Mesothelial cell of epicardium (in vitro differentiated cells): ENCODE results near the gene TMEM51. TPM values are rescaled to one million over a fixed set of nuclear protein-coding genes. Genes with fewer than 3 reads are reported as not detected.

Experiments
- DNase-seq, 2 experiments: peaks; one replicate each; pipeline ENCODE4 v3.0.0; 2021; ENCODE audit warnings: low spot score in 2 of 2; ENCODE audit not compliant: unreplicated experiment in 2 of 2
- H3K27ac Mint-ChIP-seq: 2 replicates; pipeline ENCODE4 v1.8.0; 2021; ENCODE audit warnings: mixed read lengths
- H3K27me3 Mint-ChIP-seq: 2 replicates; pipeline ENCODE4 v1.8.0; 2021; ENCODE audit warnings: low read depth, mixed read lengths
- H3K36me3 Mint-ChIP-seq: 2 replicates; pipeline ENCODE4 v1.8.0; 2021; ENCODE audit warnings: mixed read lengths
- H3K4me1 Mint-ChIP-seq: 2 replicates; pipeline ENCODE4 v1.8.0; 2021; ENCODE audit warnings: mixed read lengths
- H3K4me3 Mint-ChIP-seq: 2 replicates; pipeline ENCODE4 v1.8.0; 2021; ENCODE audit warnings: mild to moderate bottlenecking, moderate library complexity, mixed read lengths
- H3K9me3 Mint-ChIP-seq: 2 replicates; pipeline ENCODE4 v1.8.0; 2021; ENCODE audit warnings: mixed read lengths
- total RNA-seq: library from RNA; stranded (reverse); gene quantifications from 3 replicates; pipeline ENCODE4 v1.2.1, GENCODE V29; 2021
- TF ChIP-seq, protein P1 (sequence below): fragments of 200-600 bp; sonication (generic); IDR thresholded peaks from one replicate; pipeline ENCODE4 v1.5.0; 2021; ENCODE audit warnings: antibody characterized with exemption; ENCODE audit not compliant: unreplicated experiment

Gene TMEM51
- total RNA-seq, 1 donor from 2014 or later = 10.9 TPM

DNA sequence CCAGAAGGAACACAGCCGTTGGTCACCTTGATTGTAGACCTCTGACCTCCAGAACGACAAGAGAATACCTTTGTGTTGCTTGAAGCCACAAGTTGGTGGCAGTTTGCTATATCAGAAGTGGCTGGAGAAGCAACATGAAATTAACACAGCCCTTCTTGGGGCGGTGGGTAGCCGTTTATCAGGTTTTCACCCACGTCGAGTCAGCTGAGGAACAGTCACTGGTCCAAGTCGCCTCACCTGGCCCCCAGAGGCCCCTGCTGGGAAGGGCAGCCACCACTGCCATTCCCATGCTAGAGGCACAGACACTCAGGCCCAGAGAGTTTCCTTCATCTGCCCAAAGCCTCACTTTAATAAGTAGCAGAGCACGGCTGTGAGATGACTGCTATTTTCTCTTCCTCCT lies 37.7 kb downstream of the TMEM51 start:
- Mint-ChIP-seq H3K36me3 (no peaks in the 10 kb centered on the region), H3K27ac (no peak overlapping the region), H3K4me1 (peaks cover 10% of the 10 kb centered on the region), H3K27me3 (no peaks in the 10 kb centered on the region), H3K4me3 (no peak overlapping the region), H3K9me3 (no peaks in the 10 kb centered on the region)
- DNase-seq = no peak
- TF ChIP-seq, protein P1, sequence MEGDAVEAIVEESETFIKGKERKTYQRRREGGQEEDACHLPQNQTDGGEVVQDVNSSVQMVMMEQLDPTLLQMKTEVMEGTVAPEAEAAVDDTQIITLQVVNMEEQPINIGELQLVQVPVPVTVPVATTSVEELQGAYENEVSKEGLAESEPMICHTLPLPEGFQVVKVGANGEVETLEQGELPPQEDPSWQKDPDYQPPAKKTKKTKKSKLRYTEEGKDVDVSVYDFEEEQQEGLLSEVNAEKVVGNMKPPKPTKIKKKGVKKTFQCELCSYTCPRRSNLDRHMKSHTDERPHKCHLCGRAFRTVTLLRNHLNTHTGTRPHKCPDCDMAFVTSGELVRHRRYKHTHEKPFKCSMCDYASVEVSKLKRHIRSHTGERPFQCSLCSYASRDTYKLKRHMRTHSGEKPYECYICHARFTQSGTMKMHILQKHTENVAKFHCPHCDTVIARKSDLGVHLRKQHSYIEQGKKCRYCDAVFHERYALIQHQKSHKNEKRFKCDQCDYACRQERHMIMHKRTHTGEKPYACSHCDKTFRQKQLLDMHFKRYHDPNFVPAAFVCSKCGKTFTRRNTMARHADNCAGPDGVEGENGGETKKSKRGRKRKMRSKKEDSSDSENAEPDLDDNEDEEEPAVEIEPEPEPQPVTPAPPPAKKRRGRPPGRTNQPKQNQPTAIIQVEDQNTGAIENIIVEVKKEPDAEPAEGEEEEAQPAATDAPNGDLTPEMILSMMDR = no peak

DNA sequence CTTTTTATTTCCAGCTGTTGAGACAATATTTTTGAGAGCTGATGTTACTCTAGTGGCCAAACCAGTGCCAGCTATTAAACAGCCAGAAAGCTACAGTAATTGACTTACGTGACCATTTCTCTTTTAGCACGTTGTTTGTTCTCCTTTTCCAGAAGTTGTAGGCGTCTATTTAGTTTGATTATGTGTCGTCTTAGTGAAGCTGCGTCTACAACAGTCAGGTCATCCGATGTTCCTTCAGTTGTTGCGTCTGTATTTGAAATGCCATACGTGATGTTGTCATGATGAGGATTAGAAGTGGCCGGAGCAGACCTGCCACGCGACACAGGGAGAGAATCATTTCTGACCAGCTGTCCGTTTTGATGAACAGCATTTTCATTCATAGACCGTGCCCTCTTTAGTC lies 38.2 kb downstream of the TMEM51 start:
- DNase-seq = no peak
- Mint-ChIP-seq H3K4me3 (no peak overlapping the region), H3K27ac (no peak overlapping the region), H3K9me3 (no peaks in the 10 kb centered on the region), H3K4me1 (peaks cover 10% of the 10 kb centered on the region), H3K36me3 (no peaks in the 10 kb centered on the region), H3K27me3 (no peaks in the 10 kb centered on the region)
- TF ChIP-seq, protein P1 = no peak

DNA sequence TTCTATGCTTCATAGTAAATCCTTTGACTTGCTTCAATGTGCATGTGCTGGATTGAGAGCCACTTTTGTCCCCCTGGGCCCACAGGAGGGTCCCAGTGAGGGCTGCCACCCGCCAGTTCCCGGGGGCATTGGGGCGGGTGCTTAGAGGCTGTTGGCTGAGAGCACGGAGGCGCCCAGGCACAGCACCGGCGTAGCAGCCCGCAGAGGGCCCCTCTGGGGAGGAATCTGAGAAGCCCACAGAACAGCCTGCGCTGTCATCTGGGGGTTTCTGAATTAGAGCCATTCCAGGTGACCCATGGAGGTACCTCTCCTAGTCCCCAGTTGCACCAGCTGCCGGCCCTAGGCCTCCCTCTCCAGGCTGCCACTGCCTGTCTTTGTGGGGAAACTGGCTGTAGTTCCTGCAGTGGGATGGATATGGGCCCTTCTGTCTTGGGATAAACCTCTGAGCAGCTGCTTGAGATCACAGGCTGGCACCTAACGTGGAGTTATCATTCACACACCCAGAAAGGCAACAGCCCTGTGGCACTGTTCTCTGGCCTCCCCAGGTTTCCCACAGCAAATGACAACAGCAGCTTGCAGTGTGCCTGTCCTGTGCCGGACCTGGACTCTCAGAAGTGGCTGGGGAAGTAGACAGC lies 39.5 kb downstream of the TMEM51 start:
- H3K36me3 Mint-ChIP-seq = no peaks in the 10 kb centered on the region
- no peak overlapping the region for H3K27ac Mint-ChIP-seq
- H3K27me3 Mint-ChIP-seq = no peaks in the 10 kb centered on the region
- DNase-seq = no peak
- peaks cover 7% of the 10 kb centered on the region for H3K4me1 Mint-ChIP-seq
- TF ChIP-seq, protein P1 = no peak
- H3K9me3 Mint-ChIP-seq = no peaks in the 10 kb centered on the region
- H3K4me3 Mint-ChIP-seq = no peak overlapping the region

DNA sequence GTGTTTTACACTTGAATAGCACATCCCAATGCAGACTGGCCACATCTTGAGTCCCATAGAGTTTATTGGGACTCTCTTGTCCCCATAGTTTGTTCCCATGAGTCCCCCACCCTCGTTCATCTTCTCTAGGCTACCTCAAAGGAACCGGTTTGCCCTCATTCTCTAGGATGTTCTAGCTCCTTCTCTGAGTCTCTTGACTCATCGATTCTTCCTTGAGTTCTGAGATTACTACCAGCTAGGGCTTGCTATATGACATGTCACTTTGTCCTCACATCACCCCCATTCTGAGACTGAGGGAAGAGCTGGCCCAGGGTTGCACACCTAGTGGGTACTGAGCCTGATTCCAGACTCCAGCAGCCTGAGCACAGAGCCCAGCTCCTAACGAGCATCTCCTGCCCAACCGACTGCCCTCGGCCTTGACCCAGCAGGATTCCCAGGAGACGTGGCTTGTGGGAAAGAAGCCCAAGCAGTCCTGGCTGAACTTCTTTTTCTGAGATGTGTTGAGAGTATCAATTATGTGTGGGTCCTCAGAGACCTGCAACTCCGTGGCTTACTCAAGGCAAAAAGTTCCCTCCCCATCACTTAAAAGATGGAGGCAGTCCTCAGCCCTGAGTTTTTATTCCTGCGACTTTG lies 42.0 kb downstream of the TMEM51 start:
- peaks cover 16% of the 10 kb centered on the region for H3K4me1 Mint-ChIP-seq
- no peak overlapping the region for H3K4me3 Mint-ChIP-seq
- no peak for DNase-seq
- TF ChIP-seq, protein P1 = no peak
- no peak overlapping the region for H3K27ac Mint-ChIP-seq
- H3K36me3 Mint-ChIP-seq = no peaks in the 10 kb centered on the region
- H3K27me3 Mint-ChIP-seq = no peaks in the 10 kb centered on the region
- H3K9me3 Mint-ChIP-seq = no peaks in the 10 kb centered on the region

DNA sequence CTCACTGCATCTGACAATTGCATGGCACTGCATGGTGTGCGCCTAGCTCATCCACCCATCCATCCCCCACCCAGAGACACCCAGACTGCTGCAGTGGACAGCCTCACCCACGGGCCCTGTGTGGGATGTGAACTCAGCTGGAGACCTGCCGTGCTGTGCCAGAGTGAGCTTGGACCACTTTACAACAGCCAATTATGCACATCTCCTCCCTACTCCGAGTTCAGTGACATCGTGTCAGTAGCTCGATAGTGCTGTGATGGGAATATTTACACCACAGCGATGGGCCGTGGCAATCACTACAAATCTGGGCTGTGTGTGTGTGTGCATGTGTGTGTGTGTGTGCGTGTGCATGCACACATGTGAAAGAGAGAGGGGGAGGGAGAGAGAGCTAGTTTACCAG lies 42.5 kb downstream of the TMEM51 start:
- no peaks in the 10 kb centered on the region for H3K36me3 Mint-ChIP-seq
- no peak overlapping the region for H3K27ac Mint-ChIP-seq
- no peaks in the 10 kb centered on the region for H3K9me3 Mint-ChIP-seq
- H3K4me1 Mint-ChIP-seq = peaks cover 21% of the 10 kb centered on the region
- H3K27me3 Mint-ChIP-seq = no peaks in the 10 kb centered on the region
- DNase-seq = no peak
- H3K4me3 Mint-ChIP-seq = no peak overlapping the region
- TF ChIP-seq, protein P1 = no peak
